Measurements from ENCODE around the gene ADRB2.

Gene ADRB2

GRCh38 chr5:148805326-148806290 is 20.8 kb upstream of the ADRB2 start:
- DNase-seq (ENCODE audit: extremely low read depth in 1 of 2, low read depth in 1 of 2) = no peak

GRCh38 chr5:148806520-148806931 is 19.9 kb upstream of the ADRB2 start:
- no peak for DNase-seq (ENCODE audit: extremely low read depth in 1 of 2, low read depth in 1 of 2)

GRCh38 chr5:148807851-148808250 is 18.6 kb upstream of the ADRB2 start:
- no peak for DNase-seq (ENCODE audit: extremely low read depth in 1 of 2, low read depth in 1 of 2)

DNA sequence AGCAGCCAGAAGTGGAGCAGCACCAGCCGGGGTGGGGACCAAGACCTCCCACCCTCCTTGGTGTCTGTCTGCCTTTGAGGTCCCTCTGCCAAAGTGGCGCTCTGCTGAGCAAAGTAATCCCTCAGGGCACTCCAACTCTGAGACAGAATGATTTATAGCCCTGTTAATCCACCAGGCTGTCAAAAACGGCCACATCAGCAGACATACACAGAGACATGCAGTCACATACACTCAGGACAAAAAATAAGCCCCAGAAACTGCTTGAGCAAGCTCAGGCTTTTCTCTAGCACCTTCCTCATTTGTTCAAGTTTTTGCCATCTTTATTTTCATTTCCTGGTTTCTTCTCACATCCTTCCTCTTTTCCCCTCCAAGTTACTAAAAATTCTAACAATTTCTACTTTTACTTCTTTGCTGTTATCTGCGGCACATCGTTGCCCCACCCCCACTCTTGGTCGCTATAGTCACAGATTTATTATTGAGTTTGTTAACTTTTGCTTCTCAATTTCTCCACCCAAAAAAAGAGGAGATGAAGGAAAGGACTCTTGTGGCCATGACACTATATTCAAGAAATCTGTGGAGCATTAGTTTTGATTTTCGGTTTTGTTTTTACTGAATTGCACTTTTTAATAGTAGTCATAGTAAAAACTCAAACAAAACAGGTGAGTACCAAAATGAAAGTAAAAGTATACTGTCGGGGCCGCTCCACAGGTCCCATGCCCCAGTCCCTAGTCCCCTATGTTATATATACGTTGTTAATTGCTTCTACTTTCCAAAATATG is 17.4 kb upstream of the ADRB2 start:
- no peak for DNase-seq (ENCODE audit: extremely low read depth in 1 of 2, low read depth in 1 of 2)

DNA sequence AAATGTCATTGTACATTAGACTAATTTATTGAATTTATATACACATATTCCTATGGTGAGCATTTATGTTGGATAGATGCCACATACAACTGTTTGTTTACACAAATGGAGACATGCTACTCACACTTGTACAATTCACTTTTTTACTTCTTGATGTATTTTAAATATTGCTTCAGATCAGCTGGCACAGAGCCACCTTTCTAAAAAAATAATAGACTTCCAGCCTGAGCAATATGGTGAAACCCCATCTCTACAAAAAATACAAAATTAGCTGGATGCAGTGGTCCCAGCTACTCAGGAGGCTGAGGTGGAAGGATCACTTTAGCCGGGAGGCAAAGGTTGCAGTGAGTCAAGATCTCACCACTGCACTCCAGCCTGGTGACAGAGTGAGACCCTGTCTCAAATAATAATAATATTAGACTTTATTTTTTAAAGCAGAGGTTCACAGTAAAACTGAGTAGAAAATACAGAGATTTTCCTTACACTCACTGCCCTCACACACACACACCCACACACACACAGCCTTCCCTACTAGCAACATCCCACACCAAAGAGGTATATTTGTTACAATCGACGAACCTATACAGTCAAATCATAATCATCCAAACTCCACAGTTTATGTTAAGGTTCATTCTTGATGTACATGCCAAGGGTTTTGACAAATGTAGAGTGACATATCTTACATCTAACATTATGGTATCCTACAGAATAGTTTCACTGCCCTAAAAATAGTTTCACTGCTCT is 16.5 kb upstream of the ADRB2 start:
- no peak for DNase-seq (ENCODE audit: extremely low read depth in 1 of 2, low read depth in 1 of 2)

DNA sequence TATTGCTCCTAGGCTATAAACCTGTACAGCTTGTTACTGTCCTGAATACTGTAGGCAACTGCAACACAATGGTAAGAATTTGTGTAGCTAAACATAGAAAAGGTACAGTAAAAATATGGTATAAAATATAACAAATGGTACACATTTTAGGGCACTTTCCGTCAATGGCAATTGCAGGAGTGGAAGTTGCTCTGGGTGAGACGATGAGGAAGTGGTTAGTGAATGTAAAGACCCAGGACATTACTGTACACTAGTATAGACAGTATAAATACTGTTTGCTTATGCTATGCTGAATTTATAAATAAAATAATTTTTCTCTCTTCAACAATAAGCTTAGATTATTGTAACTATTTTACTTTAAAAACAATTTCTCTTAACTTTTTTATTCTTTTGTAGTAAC is 15.6 kb upstream of the ADRB2 start:
- no peak for DNase-seq (ENCODE audit: extremely low read depth in 1 of 2, low read depth in 1 of 2)

GRCh38 chr5:148811756-148812155 is 14.7 kb upstream of the ADRB2 start:
- no peak for DNase-seq (ENCODE audit: extremely low read depth in 1 of 2, low read depth in 1 of 2)

DNA sequence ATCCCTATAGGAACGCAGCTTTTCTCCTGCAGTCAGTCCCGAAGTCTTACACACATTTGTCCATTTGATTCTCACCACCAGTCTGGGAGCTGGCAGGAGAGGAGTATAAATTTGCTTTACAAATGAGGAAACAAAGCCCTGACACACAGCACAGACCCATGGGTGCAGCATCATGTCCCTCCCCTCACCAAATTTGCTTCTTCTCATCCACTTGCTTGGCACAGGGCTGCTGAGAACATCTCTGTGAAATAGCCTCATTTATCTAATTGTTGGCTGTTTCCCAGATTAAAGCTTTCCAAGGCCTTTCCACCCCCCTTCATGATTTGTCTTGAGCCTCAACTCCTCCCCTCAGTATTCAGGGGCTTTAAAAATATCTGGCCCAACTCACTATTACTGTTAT is 11.3 kb upstream of the ADRB2 start:
- DNase-seq (ENCODE audit: extremely low read depth in 1 of 2, low read depth in 1 of 2) = no peak

DNA sequence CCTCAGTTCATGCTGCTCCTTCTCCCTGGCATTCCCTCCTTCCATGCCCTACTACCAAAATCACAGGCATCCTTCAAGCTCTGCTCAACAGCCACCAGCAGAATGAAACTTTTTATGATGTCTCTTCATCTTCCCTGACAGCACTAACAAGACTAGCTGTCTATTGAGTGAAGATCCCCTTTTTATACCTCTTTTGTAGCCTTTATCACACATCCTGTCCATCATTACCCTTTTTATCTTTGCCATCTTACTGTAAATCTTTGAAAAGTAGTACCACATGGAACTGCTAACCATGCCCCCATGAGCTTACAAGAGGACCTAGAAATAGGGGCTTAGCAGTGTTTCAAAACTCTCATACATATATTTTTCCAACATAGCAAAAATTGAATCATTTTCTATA is 10.8 kb upstream of the ADRB2 start:
- no peak for DNase-seq (ENCODE audit: extremely low read depth in 1 of 2, low read depth in 1 of 2)

GRCh38 chr5:148816357-148816756 is 10.1 kb upstream of the ADRB2 start:
- no peak for DNase-seq (ENCODE audit: extremely low read depth in 1 of 2, low read depth in 1 of 2)

GRCh38 chr5:148816782-148817181 is 9.6 kb upstream of the ADRB2 start:
- no peak for DNase-seq (ENCODE audit: extremely low read depth in 1 of 2, low read depth in 1 of 2)

DNA sequence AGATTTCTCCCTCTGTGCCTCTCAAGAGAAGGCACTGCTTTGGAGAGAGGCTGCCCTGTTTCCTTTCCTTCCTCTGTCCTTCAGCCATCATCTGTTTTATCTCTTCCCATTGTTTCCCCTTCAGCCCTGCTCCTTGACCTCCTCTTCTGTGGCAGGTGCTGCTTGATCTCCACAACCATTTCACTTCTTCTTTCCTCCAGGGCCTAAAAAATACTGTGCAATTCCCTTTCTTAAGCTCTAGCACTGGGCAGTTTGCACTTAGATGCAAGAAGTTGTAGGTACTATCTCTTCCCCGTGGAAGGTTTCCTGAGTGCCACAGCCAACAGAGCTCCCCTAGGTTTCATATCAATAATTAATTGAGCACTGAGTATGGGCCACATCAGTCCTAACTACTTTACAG is 8.8 kb upstream of the ADRB2 start:
- no peak for DNase-seq (ENCODE audit: extremely low read depth in 1 of 2, low read depth in 1 of 2)

- DNase-seq (ENCODE audit: extremely low read depth in 1 of 2, low read depth in 1 of 2) = no peak
Observed at GRCh38 chr5:148820461-148821395, 5.7 kb upstream of the ADRB2 start.

- DNase-seq (ENCODE audit: extremely low read depth in 1 of 2, low read depth in 1 of 2) = no peak
Observed at GRCh38 chr5:148823871-148824270, 2.5 kb upstream of the ADRB2 start.

- no peak for DNase-seq (ENCODE audit: extremely low read depth in 1 of 2, low read depth in 1 of 2)
Observed at GRCh38 chr5:148825716-148826052, 727 bp upstream of the ADRB2 start.

DNA sequence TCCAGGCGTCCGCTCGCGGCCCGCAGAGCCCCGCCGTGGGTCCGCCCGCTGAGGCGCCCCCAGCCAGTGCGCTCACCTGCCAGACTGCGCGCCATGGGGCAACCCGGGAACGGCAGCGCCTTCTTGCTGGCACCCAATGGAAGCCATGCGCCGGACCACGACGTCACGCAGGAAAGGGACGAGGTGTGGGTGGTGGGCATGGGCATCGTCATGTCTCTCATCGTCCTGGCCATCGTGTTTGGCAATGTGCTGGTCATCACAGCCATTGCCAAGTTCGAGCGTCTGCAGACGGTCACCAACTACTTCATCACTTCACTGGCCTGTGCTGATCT is 294 bp downstream of the ADRB2 start:
- DNase-seq (ENCODE audit: extremely low read depth in 1 of 2, low read depth in 1 of 2) = no peak

DNA sequence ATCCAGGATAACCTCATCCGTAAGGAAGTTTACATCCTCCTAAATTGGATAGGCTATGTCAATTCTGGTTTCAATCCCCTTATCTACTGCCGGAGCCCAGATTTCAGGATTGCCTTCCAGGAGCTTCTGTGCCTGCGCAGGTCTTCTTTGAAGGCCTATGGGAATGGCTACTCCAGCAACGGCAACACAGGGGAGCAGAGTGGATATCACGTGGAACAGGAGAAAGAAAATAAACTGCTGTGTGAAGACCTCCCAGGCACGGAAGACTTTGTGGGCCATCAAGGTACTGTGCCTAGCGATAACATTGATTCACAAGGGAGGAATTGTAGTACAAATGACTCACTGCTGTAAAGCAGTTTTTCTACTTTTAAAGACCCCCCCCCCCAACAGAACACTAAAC is 1.3 kb downstream of the ADRB2 start:
- no peak for DNase-seq (ENCODE audit: extremely low read depth in 1 of 2, low read depth in 1 of 2)

GRCh38 chr5:148828511-148829247 is 2.3 kb downstream of the ADRB2 start:
- no peak for DNase-seq (ENCODE audit: extremely low read depth in 1 of 2, low read depth in 1 of 2)

DNA sequence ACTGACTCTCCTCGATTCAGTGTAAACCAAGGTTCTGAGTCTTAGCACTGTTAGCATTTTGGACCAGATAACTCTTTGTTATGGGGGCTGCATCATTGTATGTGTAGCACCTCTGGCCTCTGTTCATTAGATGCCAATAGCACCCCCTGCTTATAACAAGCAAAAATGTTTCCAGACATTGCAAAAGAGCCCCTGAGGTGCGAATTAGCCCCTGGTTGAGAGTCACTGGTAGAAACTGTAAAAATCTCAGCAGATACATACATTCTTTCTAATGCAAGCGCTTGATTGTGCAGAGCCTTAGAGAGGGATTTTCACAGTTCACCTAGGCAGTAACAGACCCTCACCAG is 2.8 kb downstream of the ADRB2 start:
- DNase-seq (ENCODE audit: extremely low read depth in 1 of 2, low read depth in 1 of 2) = no peak

DNA sequence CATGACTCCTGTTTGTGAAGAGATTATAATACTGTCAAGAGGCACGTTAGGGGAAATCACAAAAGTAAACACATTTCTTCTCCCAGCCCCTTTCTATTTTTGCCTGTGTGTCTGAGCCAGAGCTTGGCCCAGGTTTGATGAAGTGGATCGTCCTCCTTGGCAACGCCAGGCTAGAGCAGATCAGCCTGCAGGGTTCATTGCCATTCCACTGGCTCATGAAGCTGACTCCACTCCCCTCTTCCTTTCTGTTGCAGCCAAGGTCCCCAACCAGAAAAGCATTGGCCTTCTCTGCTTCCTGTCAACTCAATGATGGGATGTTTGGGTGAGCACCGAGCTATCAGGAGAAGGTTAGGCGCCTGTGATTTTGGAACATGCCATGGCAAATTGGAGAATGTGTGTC is 3.3 kb downstream of the ADRB2 start:
- DNase-seq (ENCODE audit: extremely low read depth in 1 of 2, low read depth in 1 of 2) = no peak

Measured in stimulated activated CD8-positive, alpha-beta memory T cell treated with anti-CD3 and anti-CD28 coated beads, Interleukin-7, amount 100 ng/mL, for 48 hours (primary cell).